HEK293 (cell line): ENCODE measurements around the gene LRRC32.

Experiments
- CTCF ChIP-seq: fragments of 450-650 bp; formaldehyde crosslinking; IDR thresholded peaks from 2 replicates; pipeline ENCODE4 v1.5.1; 2016; ENCODE audit warnings: missing biosample characterization, missing genetic modification characterization
- MYNN ChIP-seq: fragments of 450-650 bp; formaldehyde crosslinking; IDR thresholded peaks from 2 replicates; pipeline ENCODE4 v1.5.1; 2016; ENCODE audit warnings: missing biosample characterization, missing genetic modification characterization, borderline replicate concordance
- PATZ1 ChIP-seq: fragments of 450-650 bp; formaldehyde crosslinking; IDR thresholded peaks from 2 replicates; pipeline ENCODE4 v1.5.1; 2016; ENCODE audit warnings: missing biosample characterization, missing genetic modification characterization
- PRDM10 ChIP-seq: fragments of 450-650 bp; formaldehyde crosslinking; IDR thresholded peaks from 2 replicates; pipeline ENCODE4 v1.5.1; 2016; ENCODE audit warnings: missing biosample characterization, missing genetic modification characterization
- SP2 ChIP-seq: fragments of 450-650 bp; formaldehyde crosslinking; IDR thresholded peaks from 2 replicates; pipeline ENCODE4 v1.5.1; 2016; ENCODE audit warnings: missing biosample characterization, missing genetic modification characterization
- ZNF654 ChIP-seq: fragments of 450-650 bp; formaldehyde crosslinking; IDR thresholded peaks from 2 replicates; pipeline ENCODE4 v1.5.1; 2016; ENCODE audit warnings: low read depth, missing biosample characterization, missing genetic modification characterization

GRCh38 chr11:76707293-76707825, 36.8 kb upstream of the LRRC32 start:
- TF ChIP-seq ZNF654 (tag by site-specific recombination), result no peak
- TF ChIP-seq PATZ1, result no peak
- no peak for TF ChIP-seq PRDM10 (tag by site-specific recombination)
- TF ChIP-seq CTCF (tag by site-specific recombination), result no peak
- TF ChIP-seq SP2 (tag by site-specific recombination), result no peak
- TF ChIP-seq MYNN (tag by site-specific recombination), result no peak
